ELF-1 (cell line): ENCODE measurements around the gene DCC.

Source experiments
- DNase-seq: peaks from one replicate; pipeline ENCODE4 v3.0.0-alpha.2; 2016; ENCODE audit warnings: low read depth, low spot score

Gene DCC

GRCh38 chr18:53165770-53166169 lies 825.8 kb downstream of the DCC start:
- DNase-seq, result no peak

GRCh38 chr18:53169346-53169745 lies 829.3 kb downstream of the DCC start:
- no peak for DNase-seq

- no peak for DNase-seq
These were observed 851.6 kb downstream of the DCC start for GRCh38 chr18:53191634-53192033.

- DNase-seq, result no peak
These were observed 853.9 kb downstream of the DCC start for GRCh38 chr18:53193870-53194269.

GRCh38 chr18:53219853-53220252 lies 879.9 kb downstream of the DCC start:
- no peak for DNase-seq

- DNase-seq, result no peak
These were observed 884.3 kb downstream of the DCC start for GRCh38 chr18:53224128-53224778.

GRCh38 chr18:53225567-53226325 lies 885.7 kb downstream of the DCC start:
- DNase-seq, result no peak

GRCh38 chr18:53234610-53235009 lies 894.6 kb downstream of the DCC start:
- no peak for DNase-seq

GRCh38 chr18:53241161-53241560 lies 901.2 kb downstream of the DCC start:
- DNase-seq, result no peak

- no peak for DNase-seq
These were observed 913.8 kb downstream of the DCC start for GRCh38 chr18:53253789-53254188.

- DNase-seq, result no peak
These were observed 914.3 kb downstream of the DCC start for GRCh38 chr18:53254265-53254664.

GRCh38 chr18:53261241-53261640 lies 921.2 kb downstream of the DCC start:
- no peak for DNase-seq

- no peak for DNase-seq
These were observed 926.9 kb downstream of the DCC start for GRCh38 chr18:53266850-53267249.

GRCh38 chr18:53268455-53268854 lies 928.5 kb downstream of the DCC start:
- no peak for DNase-seq

GRCh38 chr18:53281406-53281805 lies 941.4 kb downstream of the DCC start:
- no peak for DNase-seq

GRCh38 chr18:53283708-53284107 lies 943.7 kb downstream of the DCC start:
- no peak for DNase-seq

- DNase-seq, result no peak
These were observed 965.5 kb downstream of the DCC start for GRCh38 chr18:53305461-53305860.

- no peak for DNase-seq
These were observed 979.6 kb downstream of the DCC start for GRCh38 chr18:53319628-53320027.

GRCh38 chr18:53322163-53322562 lies 982.2 kb downstream of the DCC start:
- DNase-seq, result no peak

GRCh38 chr18:53324353-53324752 lies 984.4 kb downstream of the DCC start:
- no peak for DNase-seq

GRCh38 chr18:53360501-53361443 lies 1020.8 kb downstream of the DCC start:
- DNase-seq, result no peak

- no peak for DNase-seq
These were observed 1035.6 kb downstream of the DCC start for GRCh38 chr18:53375621-53376020.
